ENCODE measurements around the gene SRMS. TPM values are rescaled to one million over a fixed set of nuclear protein-coding genes. Genes with fewer than 3 reads are reported as not detected.

The SRMS gene
- total RNA-seq, 4 donors from 2014 or later: not detected

GRCh38 chr20:63552481-63553249 lies 5.1 kb upstream of the SRMS start:
- intact Hi-C loops (cut with DNase I): no loop called here
- H3K4me1 ChIP-seq: peaks cover 9 to 13% of the 10 kb centered on the region in 2 donors
- H3K4me3 ChIP-seq (replicated peaks in 1 of 3): no peak overlapping the region
- H3K27me3 ChIP-seq: no peaks in the 10 kb centered on the region
- H3K9me3 ChIP-seq: no peaks in the 10 kb centered on the region
- H3K36me3 ChIP-seq: no peaks in the 10 kb centered on the region
- no peak overlapping the region for H3K27ac ChIP-seq
- 41 to 45% methylated on average over 13 to 15 of the region's 15 CpGs for WGBS, 2 donors
- DNase-seq: no peak
- TF ChIP-seq CTCF (IDR thresholded peaks at IDR 0.05) (no peak), POLR2A (IDR thresholded peaks at IDR 0.05) (no peak)

- no peak for TF ChIP-seq POLR2A (IDR thresholded peaks at IDR 0.05)
- TF ChIP-seq CTCF (IDR thresholded peaks at IDR 0.05): no peak
- Histone ChIP-seq H3K36me3 (no peaks in the 10 kb centered on the region), H3K9me3 (no peaks in the 10 kb centered on the region), H3K27me3 (no peaks in the 10 kb centered on the region), H3K4me1 (peaks cover 9 to 13% of the 10 kb centered on the region in 2 donors), H3K27ac (no peak overlapping the region), H3K4me3 (replicated peaks in 1 of 3) (no peak overlapping the region)
- WGBS, 2 donors: 53 to 59% methylated on average over 8 to 9 of the region's 9 CpGs
- intact Hi-C loops (cut with DNase I): no loop called here
- no peak for DNase-seq
These were observed 3.5 kb upstream of the SRMS start for GRCh38 chr20:63551068-63551467.

- Histone ChIP-seq H3K27me3 (no peaks in the 10 kb centered on the region), H3K9me3 (no peaks in the 10 kb centered on the region), H3K36me3 (no peaks in the 10 kb centered on the region), H3K4me3 (replicated peaks in 1 of 3) (no peak overlapping the region), H3K27ac (no peak overlapping the region), H3K4me1 (peaks cover 9 to 13% of the 10 kb centered on the region in 2 donors)
- no peak for DNase-seq
- TF ChIP-seq POLR2A (IDR thresholded peaks at IDR 0.05): no peak
- no peak for TF ChIP-seq CTCF (IDR thresholded peaks at IDR 0.05)
- WGBS, 2 donors: 91 to 93% methylated on average over 17 to 18 of the region's 18 CpGs
- intact Hi-C loops (cut with DNase I): no loop called here
These were observed 2.2 kb upstream of the SRMS start for GRCh38 chr20:63549679-63550282.

GRCh38 chr20:63549019-63549418 lies 1.5 kb upstream of the SRMS start:
- WGBS, 2 donors: 31 to 32% methylated on average over 6 to 22 of the region's 25 CpGs

More at GRCh38 chr20:63549019-63549418, 1.5 kb upstream of the SRMS start:
- intact Hi-C loops (cut with DNase I): no loop called here
- H3K4me3 ChIP-seq (replicated peaks in 1 of 3): no peak overlapping the region
- no peaks in the 10 kb centered on the region for H3K36me3 ChIP-seq
- H3K9me3 ChIP-seq: no peaks in the 10 kb centered on the region
- H3K27ac ChIP-seq: no peak overlapping the region
- no peak for DNase-seq
- TF ChIP-seq CTCF (IDR thresholded peaks at IDR 0.05): no peak
- no peak for TF ChIP-seq POLR2A (IDR thresholded peaks at IDR 0.05)
- no peaks in the 10 kb centered on the region for H3K27me3 ChIP-seq
- H3K4me1 ChIP-seq: peaks cover 4 to 8% of the 10 kb centered on the region in 2 donors

Measured in thyroid gland (tissue), 4 donors.